Liver (tissue), 9 donors: ENCODE results near the gene NKTR. TPM values are rescaled to one million over a fixed set of nuclear protein-coding genes. Genes with fewer than 3 reads are reported as not detected.

Experiments
- DNase-seq: peaks from one replicate; pipeline ENCODE4 v3.0.0-alpha.2; 2017; ENCODE audit warnings: low spot score
- H3K27ac ChIP-seq, 2 donors: one replicate each; pipeline ENCODE4 v1.7.0; 2013; ENCODE audit warnings: inconsistent platforms in 2 of 2, low read length in 2 of 2, control low read depth in 1 of 2, low read depth in 1 of 2, mild to moderate bottlenecking in 1 of 2
- H3K27me3 ChIP-seq, 4 donors: one replicate each; pipeline versions ENCODE4 v1.6.1 to v1.7.0; 2013; ENCODE audit warnings: low read length in 3 of 4, inconsistent platforms in 1 of 4, mild to moderate bottlenecking in 1 of 4, moderate library complexity in 1 of 4; ENCODE audit not compliant: control insufficient read depth in 4 of 4, insufficient read depth in 4 of 4
- H3K36me3 ChIP-seq, 4 donors: one replicate each; pipeline versions ENCODE4 v1.6.1 to v1.7.0; 2013; ENCODE audit warnings: low read length in 3 of 4, mild to moderate bottlenecking in 3 of 4, low read depth in 1 of 4, moderate library complexity in 1 of 4; ENCODE audit not compliant: control insufficient read depth in 4 of 4, insufficient read depth in 3 of 4
- H3K4me1 ChIP-seq, 4 donors: one replicate each; pipeline versions ENCODE4 v1.6.1 to v1.7.0; 2013; ENCODE audit warnings: low read length in 3 of 4, mild to moderate bottlenecking in 3 of 4, moderate library complexity in 1 of 4; ENCODE audit not compliant: control insufficient read depth in 4 of 4, insufficient read depth in 4 of 4
- H3K4me3 ChIP-seq, 3 donors: one replicate each; pipeline versions ENCODE4 v1.6.1 to v1.7.0; 2013; ENCODE audit warnings: low read length in 3 of 3, control low read depth in 1 of 3, low read depth in 1 of 3, mild to moderate bottlenecking in 1 of 3
- H3K9ac ChIP-seq, 2 donors: one replicate each; pipeline ENCODE4 v1.7.0; 2013; ENCODE audit warnings: low read length in 2 of 2, mild to moderate bottlenecking in 2 of 2, moderate library complexity in 2 of 2, control low read depth in 1 of 2, low read depth in 1 of 2
- H3K9me3 ChIP-seq, 4 donors: one replicate each; pipeline versions ENCODE4 v1.6.1 to v1.7.0; 2013; ENCODE audit warnings: low read length in 3 of 4; ENCODE audit not compliant: control insufficient read depth in 4 of 4
- ATF3 ChIP-seq: IDR thresholded peaks from 2 replicates; pipeline ENCODE4 v1.6.1; 2016; ENCODE audit warnings: antibody characterized with exemption
- EGR1 ChIP-seq, 2 donors: IDR thresholded peaks; 2 replicates each; pipeline ENCODE4 v1.6.1; 2016 to 2018; ENCODE audit warnings: antibody characterized with exemption in 2 of 2, low read depth in 2 of 2
- FOXA1 ChIP-seq: IDR thresholded peaks from 2 replicates; pipeline ENCODE4 v1.6.1; 2016; ENCODE audit warnings: antibody characterized with exemption
- FOXA2 ChIP-seq: IDR thresholded peaks from 2 replicates; pipeline ENCODE4 v1.6.1; 2016; ENCODE audit warnings: antibody characterized with exemption
- GABPA ChIP-seq, 2 donors: IDR thresholded peaks in 1 of 2; conservative IDR thresholded peaks in 1 of 2; 2 replicates each; pipeline ENCODE4 v1.6.1; 2016; ENCODE audit warnings: antibody characterized with exemption in 2 of 2, mild to moderate bottlenecking in 1 of 2, moderate library complexity in 1 of 2
- HNF4A ChIP-seq, 2 donors: conservative IDR thresholded peaks; 2 replicates each; pipeline ENCODE4 v1.6.1; 2016; ENCODE audit warnings: antibody characterized with exemption in 2 of 2, mild to moderate bottlenecking in 2 of 2
- HNF4G ChIP-seq: IDR thresholded peaks from 2 replicates; pipeline ENCODE4 v1.6.1; 2016; ENCODE audit warnings: antibody characterized with exemption
- JUND ChIP-seq, 2 donors: IDR thresholded peaks; 2 replicates each; pipeline ENCODE4 v1.6.1; 2016; ENCODE audit warnings: antibody characterized with exemption in 2 of 2
- MAX ChIP-seq: IDR thresholded peaks from 2 replicates; pipeline ENCODE4 v1.6.1; 2016; ENCODE audit warnings: antibody characterized with exemption
- NR2F2 ChIP-seq: IDR thresholded peaks from 2 replicates; pipeline ENCODE4 v1.6.1; 2016; ENCODE audit warnings: antibody characterized with exemption
- RAD21 ChIP-seq, 2 donors: IDR thresholded peaks; 2 replicates each; pipeline ENCODE4 v1.6.1; 2016; ENCODE audit warnings: antibody characterized with exemption in 2 of 2, mild to moderate bottlenecking in 2 of 2
- REST ChIP-seq: IDR thresholded peaks from 2 replicates; pipeline ENCODE4 v1.6.1; 2016; ENCODE audit warnings: antibody characterized with exemption, mild to moderate bottlenecking
- RXRA ChIP-seq, 2 donors: IDR thresholded peaks; 2 replicates each; pipeline ENCODE4 v1.6.1; 2017 to 2018; ENCODE audit warnings: antibody characterized with exemption in 2 of 2, mild to moderate bottlenecking in 1 of 2
- SP1 ChIP-seq: IDR thresholded peaks from 2 replicates; pipeline ENCODE4 v1.6.1; 2018; ENCODE audit warnings: antibody characterized with exemption, mild to moderate bottlenecking
- TAF1 ChIP-seq: conservative IDR thresholded peaks from 2 replicates; pipeline ENCODE4 v1.6.1; 2016; ENCODE audit warnings: antibody characterized with exemption, mild to moderate bottlenecking
- YY1 ChIP-seq: IDR thresholded peaks from 2 replicates; pipeline ENCODE4 v1.6.1; 2016; ENCODE audit warnings: antibody characterized with exemption, mild to moderate bottlenecking
- ZBTB33 ChIP-seq: IDR thresholded peaks from 2 replicates; pipeline ENCODE4 v1.6.1; 2016; ENCODE audit warnings: antibody characterized with exemption
- WGBS: extraction: QIAGEN DNeasy Blood & Tissue Kit; methylation state at CpG from one replicate; pipeline ENCODE4 v1.1.7; 2013; 5-methylcytosine and 5-hydroxymethylcytosine counted together
- polyA plus RNA-seq, 2 donors: library from polyadenylated mRNA; stranded (reverse) in 1 of 2; unstranded in 1 of 2; fragments of 200-250 nt in 1 of 2; fragments of >200 nt in 1 of 2; fragmentation: Nextera tagmentation in 1 of 2; extraction: Ambion mirVana in 1 of 2; gene quantifications; one replicate each; pipeline versions ENCODE4 v1.2.1 to v1.2.3, GENCODE V29; 2013 to 2015
- total RNA-seq, 2 donors: library from RNA; depleted of rRNA; stranded (reverse); fragments of >200 nt; gene quantifications; one replicate each; pipeline ENCODE4 v1.2.3, GENCODE V29; 2014
- donor health status: healthy.
- donor health status: healthy.
- donor health status: healthy.
- donor health status: healthy.
- donor health status: healthy.

The NKTR gene
- total and polyA plus RNA-seq, 4 donors = 5.8 to 75.5 (median 28.1) TPM

GRCh38 chr3:42689421-42690014 is 89.0 kb downstream of the NKTR start:
- H3K9ac ChIP-seq = no peak overlapping the region

GRCh38 chr3:42690191-42690590 is 89.7 kb downstream of the NKTR start:
- Histone ChIP-seq H3K9me3 (no peaks in the 10 kb centered on the region), H3K27ac (no peak overlapping the region), H3K36me3 (no peaks in the 10 kb centered on the region), H3K9ac (no peak overlapping the region), H3K4me1 (peaks cover 0 to 2% (median under 1%) of the 10 kb centered on the region in 4 donors), H3K4me3 (no peak overlapping the region), H3K27me3 (no peaks in the 10 kb centered on the region)
- 72% methylated on average over 7 of the region's 7 CpGs for WGBS
- DNase-seq = no peak
- TF ChIP-seq HNF4A (conservative IDR thresholded peaks at IDR 0.05) (no peak), RXRA (IDR thresholded peaks at IDR 0.05) (no peak), ATF3 (no peak), FOXA2 (no peak), NR2F2 (no peak), JUND (IDR thresholded peaks at IDR 0.05) (no peak), YY1 (no peak), ZBTB33 (no peak), SP1 (no peak), TAF1 (no peak), GABPA (IDR thresholded peaks at IDR 0.05 in 1 of 2, conservative IDR thresholded peaks at IDR 0.05 in 1 of 2) (no peak), RAD21 (IDR thresholded peaks at IDR 0.05) (no peak), HNF4G (no peak), EGR1 (IDR thresholded peaks at IDR 0.05; ENCODE audit: low read depth in 2 of 2) (no peak), MAX (no peak), FOXA1 (no peak)

More at GRCh38 chr3:42689421-42690014, 89.0 kb downstream of the NKTR start:
- WGBS = 72% methylated on average over 9 of the region's 9 CpGs
- no peak for TF ChIP-seq EGR1 (IDR thresholded peaks at IDR 0.05; ENCODE audit: low read depth in 2 of 2)
- no peak for TF ChIP-seq GABPA (IDR thresholded peaks at IDR 0.05 in 1 of 2, conservative IDR thresholded peaks at IDR 0.05 in 1 of 2)
- no peak for TF ChIP-seq HNF4G
- no peak for TF ChIP-seq RAD21 (IDR thresholded peaks at IDR 0.05)
- TF ChIP-seq REST = no peak
- no peak for TF ChIP-seq NR2F2
- TF ChIP-seq FOXA1 = no peak
- TF ChIP-seq ZBTB33 = no peak
- TF ChIP-seq JUND (IDR thresholded peaks at IDR 0.05) = no peak
- DNase-seq = no peak
- no peak overlapping the region for H3K27ac ChIP-seq
- H3K36me3 ChIP-seq = no peaks in the 10 kb centered on the region
- no peaks in the 10 kb centered on the region for H3K9me3 ChIP-seq
- no peak overlapping the region for H3K4me3 ChIP-seq
- H3K27me3 ChIP-seq = no peaks in the 10 kb centered on the region
- H3K4me1 ChIP-seq = peaks cover 0 to 2% (median under 1%) of the 10 kb centered on the region in 4 donors
